ENCODE data around the gene PNPLA8.

DNA sequence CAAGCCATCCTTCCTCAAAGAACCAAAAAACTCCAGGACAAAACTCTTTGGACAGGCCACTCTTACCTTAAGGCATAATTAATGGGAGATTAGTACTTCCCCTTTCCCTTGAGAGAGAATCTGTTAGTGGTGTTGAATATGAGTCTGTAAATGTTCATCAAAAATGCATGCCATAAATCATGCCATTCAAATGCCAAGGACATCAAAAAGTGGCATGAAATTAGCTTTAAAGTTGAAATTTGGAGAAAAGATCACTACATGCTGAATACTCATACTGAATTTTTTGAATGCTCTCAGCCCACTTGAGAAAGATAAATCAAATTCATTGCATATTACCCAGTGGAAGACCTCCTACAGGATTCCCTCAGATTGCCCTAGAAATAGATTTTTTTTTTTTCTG lies 76.4 kb downstream of the PNPLA8 start:
- TF ChIP-seq CTCF (IDR thresholded peaks at IDR 0.05 in 4 of 5, conservative IDR thresholded peaks at IDR 0.05 in 1 of 5) (no peak), POLR2A (IDR thresholded peaks at IDR 0.05) (no peak)
